Activated CD8-positive, alpha-beta T cell treated with anti-CD3 and anti-CD28 coated beads, Interleukin-2, amount 10 ng/mL, durations not matched to agents 7 days and 5 days (primary cell): ENCODE results near the gene POMT1. TPM values are rescaled to one million over a fixed set of nuclear protein-coding genes. Genes with fewer than 3 reads are reported as not detected.

Experiments
- ATAC-seq: fragments of 150-1000 bp; cut with Tn5 transposase; one replicate; pipeline ENCODE4 v1.10.0; 2021; ENCODE audit warnings: moderate library complexity
- CTCF ChIA-PET: fragments of 350-600 bp; sonication (Branson Sonifier 250); formaldehyde crosslinking; loops from one replicate; lab custom pipeline; 2021; ENCODE audit warnings: antibody characterized with exemption; lab: Charles Lee
- POLR2A ChIA-PET: fragments of 350-600 bp; sonication (Branson Sonifier 250); formaldehyde crosslinking; loops from one replicate; lab custom pipeline; 2021; ENCODE audit warnings: antibody characterized with exemption; lab: Charles Lee
- DNase-seq: peaks from one replicate; pipeline ENCODE4 v3.0.0-alpha.2; 2020
- H3K27ac Mint-ChIP-seq: one replicate; pipeline ENCODE4 v1.8.0; 2021; ENCODE audit warnings: mild to moderate bottlenecking, mixed read lengths
- H3K27me3 Mint-ChIP-seq: one replicate; pipeline ENCODE4 v1.8.0; 2021; ENCODE audit warnings: low read depth, mixed read lengths
- H3K36me3 Mint-ChIP-seq: one replicate; pipeline ENCODE4 v1.8.0; 2021; ENCODE audit warnings: low read depth, mixed read lengths
- H3K4me1 Mint-ChIP-seq: one replicate; pipeline ENCODE4 v1.8.0; 2021; ENCODE audit warnings: low read depth, mixed read lengths
- H3K4me3 Mint-ChIP-seq: one replicate; pipeline ENCODE4 v1.8.0; 2021; ENCODE audit warnings: mild to moderate bottlenecking, mixed read lengths
- H3K9me3 Mint-ChIP-seq: one replicate; pipeline ENCODE4 v1.8.0; 2022; ENCODE audit warnings: mixed read lengths; ENCODE audit not compliant: insufficient read depth
- total RNA-seq, 2 experiments: library from RNA; stranded (reverse); gene quantifications; one replicate each; pipeline ENCODE4 v1.2.3, GENCODE V29; 2021

The POMT1 gene
- total RNA-seq, 2 experiments from 2014 or later, result 34.4 to 39.2 TPM

DNA sequence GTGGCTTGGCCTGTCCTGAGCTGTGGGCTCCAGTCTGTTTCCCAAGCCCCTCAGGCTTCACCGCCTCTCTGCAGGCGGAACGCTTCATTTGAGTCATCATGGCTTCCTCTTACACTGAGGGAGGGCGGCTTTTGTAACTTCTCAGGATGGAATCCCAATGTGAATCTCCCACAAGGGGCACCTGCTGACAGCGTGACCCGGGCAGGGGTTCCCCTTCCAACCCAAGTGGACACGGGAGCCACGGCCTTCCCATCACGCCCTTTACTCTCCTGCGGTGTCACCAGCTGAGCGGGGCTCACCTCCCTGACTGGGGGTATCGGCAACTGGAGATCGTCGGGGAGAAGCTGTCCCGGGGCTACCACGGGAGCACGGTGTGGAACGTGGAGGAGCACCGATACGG, 15.8 kb downstream of the POMT1 start:
- H3K4me3 Mint-ChIP-seq, result no peak overlapping the region
- CTCF ChIA-PET, result no interaction called here
- ATAC-seq, result no peak
- DNase-seq, result no peak
- H3K27ac Mint-ChIP-seq, result no peak overlapping the region
- POLR2A ChIA-PET, result no interaction called here
- H3K9me3 Mint-ChIP-seq, result no peaks in the 10 kb centered on the region
- H3K36me3 Mint-ChIP-seq, result peaks cover 43% of the 10 kb centered on the region
- H3K27me3 Mint-ChIP-seq, result no peaks in the 10 kb centered on the region
- no peaks in the 10 kb centered on the region for H3K4me1 Mint-ChIP-seq

DNA sequence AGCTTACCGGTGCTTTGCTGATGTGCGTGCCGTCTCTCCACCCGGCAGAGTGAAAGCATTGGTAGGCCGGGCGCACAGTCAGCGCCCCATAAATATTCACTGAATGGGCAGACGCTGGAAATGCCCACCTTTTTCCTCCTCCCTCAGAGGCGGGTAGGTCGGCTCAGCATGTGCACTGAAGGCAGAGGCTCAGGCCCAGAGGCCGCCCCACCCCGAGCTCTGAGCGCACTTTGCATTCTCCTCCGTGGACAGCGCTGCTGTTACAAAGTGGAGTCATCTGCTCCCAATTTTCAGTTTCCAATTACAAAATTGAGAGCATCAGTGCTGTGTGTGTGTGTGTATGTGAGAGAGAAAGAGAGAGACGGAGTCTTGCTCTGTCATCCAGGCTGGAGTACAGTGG, 17.8 kb downstream of the POMT1 start:
- H3K27ac Mint-ChIP-seq, result no peak overlapping the region
- peaks cover 51% of the 10 kb centered on the region for H3K36me3 Mint-ChIP-seq
- no peak overlapping the region for H3K4me3 Mint-ChIP-seq
- DNase-seq (no peak), ATAC-seq (no peak)
- no peaks in the 10 kb centered on the region for H3K4me1 Mint-ChIP-seq
- ChIA-PET CTCF (no interaction called here), POLR2A (interaction anchor here (1.0 kb wide), 1 partner anchor 36 kb away, joined by 3 read pairs; no protein-coding TSS in a partner anchor)
- H3K27me3 Mint-ChIP-seq, result no peaks in the 10 kb centered on the region
- H3K9me3 Mint-ChIP-seq, result no peaks in the 10 kb centered on the region

DNA sequence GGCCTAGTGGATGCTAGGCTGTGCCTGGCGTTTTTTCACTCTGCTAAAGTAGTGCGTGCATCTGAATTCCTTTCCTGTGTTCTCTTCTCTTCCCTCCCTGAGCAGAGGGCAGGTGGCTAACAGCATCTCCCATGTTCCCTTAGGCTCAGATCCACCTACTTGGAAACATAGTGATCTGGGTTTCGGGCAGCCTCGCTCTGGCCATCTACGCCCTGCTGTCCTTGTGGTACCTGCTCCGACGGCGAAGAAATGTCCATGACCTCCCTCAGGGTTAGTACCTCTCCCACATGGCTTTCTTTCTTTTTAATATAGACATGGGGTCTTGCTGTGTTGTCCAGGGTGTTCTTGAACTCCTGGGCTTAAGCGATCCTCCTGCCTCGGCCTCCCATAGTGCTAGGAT, 18.5 kb downstream of the POMT1 start:
- POLR2A ChIA-PET, result no interaction called here
- Mint-ChIP-seq H3K4me1 (no peaks in the 10 kb centered on the region), H3K36me3 (peaks cover 57% of the 10 kb centered on the region), H3K27me3 (no peaks in the 10 kb centered on the region), H3K9me3 (no peaks in the 10 kb centered on the region), H3K4me3 (no peak overlapping the region), H3K27ac (no peak overlapping the region)
- DNase-seq, result no peak
- no peak for ATAC-seq
- CTCF ChIA-PET, result no interaction called here

DNA sequence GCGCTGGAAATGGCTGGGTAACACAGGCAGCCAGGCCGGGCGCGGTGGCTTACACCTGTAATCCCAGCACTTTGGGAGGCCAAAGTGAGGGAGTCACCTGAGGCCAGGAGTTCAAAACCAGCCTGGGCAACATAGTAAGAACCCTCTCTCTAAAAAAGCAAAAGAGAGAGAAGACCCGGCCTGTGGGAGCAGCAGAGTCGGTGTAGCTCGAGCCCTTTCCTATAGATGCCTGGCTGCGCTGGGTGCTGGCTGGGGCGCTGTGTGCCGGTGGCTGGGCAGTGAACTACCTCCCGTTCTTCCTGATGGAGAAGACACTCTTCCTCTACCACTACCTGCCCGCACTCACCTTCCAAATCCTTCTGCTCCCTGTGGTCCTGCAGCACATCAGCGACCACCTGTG, 19.1 kb downstream of the POMT1 start:
- no peaks in the 10 kb centered on the region for H3K9me3 Mint-ChIP-seq
- H3K4me1 Mint-ChIP-seq, result no peaks in the 10 kb centered on the region
- DNase-seq, result no peak
- CTCF ChIA-PET, result no interaction called here
- H3K36me3 Mint-ChIP-seq, result peaks cover 63% of the 10 kb centered on the region
- POLR2A ChIA-PET, result no interaction called here
- no peaks in the 10 kb centered on the region for H3K27me3 Mint-ChIP-seq
- H3K27ac Mint-ChIP-seq, result no peak overlapping the region
- no peak for ATAC-seq
- H3K4me3 Mint-ChIP-seq, result no peak overlapping the region

DNA sequence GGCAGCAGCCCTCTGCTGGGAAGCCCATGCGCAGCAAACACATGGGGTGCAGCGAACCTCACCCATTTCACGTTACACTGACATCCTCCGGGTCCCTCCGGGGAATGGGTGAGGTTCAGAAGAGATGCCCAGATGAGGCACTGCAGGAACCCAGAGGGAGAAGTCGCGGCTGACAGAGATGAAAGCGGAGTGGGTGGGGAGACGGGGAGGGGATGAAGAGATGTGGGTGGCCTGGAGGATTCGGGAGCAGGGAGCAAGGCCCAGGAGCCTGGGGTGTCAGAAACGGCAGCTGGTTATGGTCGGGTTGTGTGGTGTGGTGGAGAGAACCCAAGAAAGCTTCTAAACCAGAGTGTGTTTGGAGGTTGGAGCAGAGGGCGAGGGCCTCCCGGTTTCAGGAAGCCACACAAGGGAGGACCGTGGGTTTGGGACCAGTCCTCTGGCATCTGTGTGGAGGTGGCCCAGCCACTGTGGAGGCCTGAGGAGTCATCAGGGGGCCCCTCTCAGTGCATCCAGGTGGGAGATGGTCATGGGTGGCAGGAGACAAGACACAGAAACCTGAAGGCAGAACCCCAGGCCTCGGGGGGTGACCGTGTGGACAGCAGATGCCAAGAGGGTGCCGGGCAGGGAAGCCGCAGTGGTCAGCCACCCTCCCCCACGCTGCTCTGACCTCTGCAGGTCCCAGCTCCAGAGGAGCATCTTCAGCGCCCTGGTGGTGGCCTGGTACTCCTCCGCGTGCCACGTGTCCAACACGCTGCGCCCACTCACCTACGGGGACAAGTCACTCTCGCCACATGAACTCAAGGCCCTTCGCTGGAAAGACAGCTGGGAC, 19.8 kb downstream of the POMT1 start:
- ChIA-PET CTCF (no interaction called here), POLR2A (no interaction called here)
- H3K27me3 Mint-ChIP-seq, result no peaks in the 10 kb centered on the region
- H3K4me1 Mint-ChIP-seq, result no peaks in the 10 kb centered on the region
- ATAC-seq (no peak), DNase-seq (no peak)
- H3K27ac Mint-ChIP-seq, result no peak overlapping the region
- no peaks in the 10 kb centered on the region for H3K9me3 Mint-ChIP-seq
- no peak overlapping the region for H3K4me3 Mint-ChIP-seq
- peaks cover 64% of the 10 kb centered on the region for H3K36me3 Mint-ChIP-seq

DNA sequence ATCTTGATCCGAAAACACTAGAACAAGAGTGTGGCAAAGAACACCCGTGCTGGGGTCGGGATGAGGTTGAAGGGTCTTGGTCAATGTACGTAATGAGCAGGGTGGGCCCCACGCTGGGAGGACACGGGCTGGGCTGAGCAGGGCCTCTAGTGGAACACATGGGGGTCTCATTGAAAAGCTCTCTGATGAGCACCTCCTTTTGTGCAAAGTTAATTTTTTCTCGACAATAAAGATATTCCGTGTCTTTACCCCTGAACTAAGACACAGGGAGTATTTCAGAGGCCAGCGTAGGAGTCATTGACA, 20.3 kb downstream of the POMT1 start:
- Mint-ChIP-seq H3K4me1 (no peaks in the 10 kb centered on the region), H3K36me3 (peaks cover 59% of the 10 kb centered on the region), H3K9me3 (no peaks in the 10 kb centered on the region), H3K27me3 (no peaks in the 10 kb centered on the region), H3K27ac (no peak overlapping the region), H3K4me3 (no peak overlapping the region)
- ChIA-PET CTCF (no interaction called here), POLR2A (no interaction called here)
- DNase-seq (no peak), ATAC-seq (no peak)

DNA sequence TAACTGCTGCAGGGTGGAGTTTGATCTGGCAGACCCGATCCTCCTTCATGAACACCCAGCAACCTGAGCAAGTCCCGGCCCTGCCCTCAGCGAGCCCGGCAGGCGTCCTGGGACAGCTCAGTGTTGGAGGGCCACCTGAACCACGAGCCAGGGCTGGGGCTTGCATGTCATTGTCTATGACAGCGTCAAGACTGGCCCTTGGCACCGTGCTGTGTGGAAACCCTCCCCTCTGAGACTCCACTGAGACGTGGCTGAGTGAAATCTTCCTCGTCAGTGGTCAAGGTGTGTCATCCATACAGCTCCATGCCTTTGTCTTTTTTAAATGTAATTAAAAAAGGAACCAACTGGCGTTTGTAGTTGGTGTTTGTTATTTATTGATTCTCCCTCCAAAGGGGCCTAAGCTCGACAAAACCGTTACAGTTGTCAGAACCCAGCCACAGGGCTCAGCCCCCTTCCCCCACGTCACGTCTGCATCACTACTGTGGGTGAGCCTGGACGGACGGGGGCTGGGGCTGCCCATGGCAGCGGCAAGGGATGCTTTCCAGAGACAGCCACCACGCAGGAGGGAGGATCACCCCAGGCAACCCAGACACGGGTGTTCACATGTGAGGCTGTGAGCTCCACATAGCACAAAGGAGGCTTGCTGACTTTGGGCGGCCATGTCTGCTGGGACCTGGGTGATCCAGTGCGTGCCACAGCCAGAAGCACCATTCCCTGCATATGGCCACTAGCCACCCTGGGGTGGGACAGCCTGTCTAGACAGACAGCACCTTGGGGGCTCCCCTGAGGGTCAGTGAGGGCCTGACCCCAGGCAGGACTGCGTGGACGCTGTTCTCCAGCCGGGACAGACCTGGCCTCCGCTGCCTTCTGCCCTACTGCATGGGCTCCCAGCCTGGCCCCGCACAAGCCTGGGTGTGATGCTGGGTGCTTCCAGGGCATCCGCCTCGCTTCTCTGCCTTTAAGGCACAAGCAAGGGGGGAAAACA, 21.0 kb downstream of the POMT1 start:
- DNase-seq, result no peak
- H3K27me3 Mint-ChIP-seq, result no peaks in the 10 kb centered on the region
- no peaks in the 10 kb centered on the region for H3K9me3 Mint-ChIP-seq
- CTCF ChIA-PET, result no interaction called here
- no peak overlapping the region for H3K4me3 Mint-ChIP-seq
- peaks cover 61% of the 10 kb centered on the region for H3K36me3 Mint-ChIP-seq
- POLR2A ChIA-PET, result no interaction called here
- no peak for ATAC-seq
- no peaks in the 10 kb centered on the region for H3K4me1 Mint-ChIP-seq
- no peak overlapping the region for H3K27ac Mint-ChIP-seq

DNA sequence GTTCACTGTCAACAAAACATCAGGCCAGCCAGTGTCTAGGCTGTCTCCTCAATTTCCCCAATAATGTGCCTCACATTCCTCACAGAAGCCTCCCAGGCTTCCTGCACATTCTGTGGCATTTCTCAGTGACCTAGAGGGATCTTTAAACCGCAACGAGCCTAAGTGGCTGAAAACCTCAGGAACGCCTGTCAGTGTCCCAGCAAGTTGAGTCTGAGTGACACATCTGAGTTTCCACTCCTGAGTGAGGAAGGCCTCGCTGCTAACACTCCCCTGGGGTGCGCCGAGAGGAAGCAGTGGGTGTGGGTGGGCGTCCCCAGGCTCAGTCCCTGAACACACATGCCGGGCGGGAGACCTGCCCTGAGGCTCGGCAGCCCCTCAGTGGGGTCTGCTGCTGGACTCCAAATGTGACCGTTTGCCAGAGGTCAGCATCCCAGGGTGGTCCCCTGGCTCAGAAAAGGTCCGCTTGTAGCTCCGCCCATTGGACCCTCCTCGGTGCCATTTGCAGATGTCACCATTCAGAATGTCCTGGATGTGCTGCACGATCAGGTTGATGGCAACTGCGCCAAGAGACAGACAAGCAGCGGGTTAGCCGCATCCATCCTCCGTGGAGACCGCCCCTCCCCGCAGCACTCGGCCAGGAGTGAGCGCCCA, 22.1 kb downstream of the POMT1 start:
- Mint-ChIP-seq H3K9me3 (no peaks in the 10 kb centered on the region), H3K27me3 (no peaks in the 10 kb centered on the region), H3K4me3 (no peak overlapping the region), H3K27ac (no peak overlapping the region), H3K36me3 (peaks cover 60% of the 10 kb centered on the region), H3K4me1 (peaks cover 5% of the 10 kb centered on the region)
- ATAC-seq (no peak), DNase-seq (no peak)
- CTCF ChIA-PET, result no interaction called here
- POLR2A ChIA-PET, result no interaction called here

DNA sequence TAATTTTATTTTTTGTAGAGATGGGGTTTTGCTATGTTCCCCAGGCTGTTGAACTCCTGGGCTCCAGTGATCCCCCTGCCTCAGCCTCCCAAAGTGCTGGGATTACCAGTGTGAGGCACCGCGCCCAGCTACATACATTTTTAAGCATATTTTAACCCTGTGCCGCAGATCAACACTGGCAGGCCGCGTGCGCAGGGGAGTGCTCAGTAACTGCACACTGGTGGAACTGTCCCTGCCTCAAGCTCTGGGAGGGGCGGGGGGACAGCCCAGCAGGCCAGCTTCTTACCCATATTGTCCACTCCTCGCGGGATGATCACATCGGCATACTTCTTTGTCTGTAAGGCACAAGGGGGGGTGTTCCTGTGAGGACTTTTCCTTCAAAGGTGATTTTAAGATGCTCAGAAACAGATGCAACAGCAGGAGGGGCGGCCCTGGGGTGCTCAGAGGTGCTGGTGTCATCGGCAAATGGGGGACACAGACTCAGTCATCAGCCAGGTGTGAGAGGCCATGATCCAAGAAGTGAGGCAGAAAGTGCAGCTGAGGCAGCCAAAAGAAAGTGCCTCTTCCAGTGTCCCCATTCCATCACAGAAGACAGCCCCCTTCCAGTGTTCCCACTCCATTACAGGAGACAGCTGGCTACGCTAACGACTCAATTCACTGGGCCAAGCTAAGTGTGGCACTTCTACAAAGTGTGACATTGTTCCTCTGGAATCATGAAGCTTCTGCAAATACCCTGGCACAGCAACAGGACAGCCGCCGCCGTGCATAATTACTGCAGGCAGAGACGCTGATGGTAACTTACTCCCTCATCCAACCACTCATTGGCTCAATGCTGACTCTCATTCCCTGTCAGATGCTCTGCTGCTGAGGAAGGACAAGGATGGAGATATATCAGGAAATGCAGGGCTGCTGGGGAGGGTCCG, 23.2 kb downstream of the POMT1 start:
- ATAC-seq, result no peak
- POLR2A ChIA-PET, result no interaction called here
- Mint-ChIP-seq H3K27me3 (no peaks in the 10 kb centered on the region), H3K4me3 (no peak overlapping the region), H3K4me1 (peaks cover 12% of the 10 kb centered on the region), H3K27ac (no peak overlapping the region), H3K9me3 (no peaks in the 10 kb centered on the region), H3K36me3 (peaks cover 56% of the 10 kb centered on the region)
- DNase-seq, result no peak
- CTCF ChIA-PET, result no interaction called here

DNA sequence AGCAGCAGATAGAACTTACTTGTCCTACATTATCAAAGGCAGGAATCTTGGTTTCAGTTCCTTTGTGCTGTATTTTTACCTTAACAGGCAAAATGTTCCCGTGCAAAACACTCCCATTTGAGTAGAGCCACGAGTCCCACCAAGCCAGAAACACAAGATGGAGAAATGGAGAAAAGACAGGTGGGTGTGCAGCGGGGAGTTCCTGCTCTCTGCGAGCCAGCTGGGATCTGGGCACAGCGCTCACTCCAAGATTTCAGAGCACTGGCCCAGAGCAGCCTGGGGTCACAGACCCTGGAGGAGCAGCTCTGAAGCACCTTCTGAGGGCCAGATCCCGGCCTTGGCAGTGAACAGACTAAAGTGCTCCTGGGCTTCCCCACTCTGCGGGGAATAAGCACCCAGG, 25.5 kb downstream of the POMT1 start:
- Mint-ChIP-seq H3K27ac (no peak overlapping the region), H3K36me3 (peaks cover 47% of the 10 kb centered on the region), H3K9me3 (no peaks in the 10 kb centered on the region), H3K27me3 (no peaks in the 10 kb centered on the region), H3K4me3 (peak overlapping the region; percentile 43), H3K4me1 (peaks cover 16% of the 10 kb centered on the region)
- ChIA-PET POLR2A (interaction anchor here (0.6 kb wide), 1 partner anchor 227 kb away, joined by 3 read pairs; no protein-coding TSS in a partner anchor), CTCF (no interaction called here)
- DNase-seq (no peak), ATAC-seq (no peak)

DNA sequence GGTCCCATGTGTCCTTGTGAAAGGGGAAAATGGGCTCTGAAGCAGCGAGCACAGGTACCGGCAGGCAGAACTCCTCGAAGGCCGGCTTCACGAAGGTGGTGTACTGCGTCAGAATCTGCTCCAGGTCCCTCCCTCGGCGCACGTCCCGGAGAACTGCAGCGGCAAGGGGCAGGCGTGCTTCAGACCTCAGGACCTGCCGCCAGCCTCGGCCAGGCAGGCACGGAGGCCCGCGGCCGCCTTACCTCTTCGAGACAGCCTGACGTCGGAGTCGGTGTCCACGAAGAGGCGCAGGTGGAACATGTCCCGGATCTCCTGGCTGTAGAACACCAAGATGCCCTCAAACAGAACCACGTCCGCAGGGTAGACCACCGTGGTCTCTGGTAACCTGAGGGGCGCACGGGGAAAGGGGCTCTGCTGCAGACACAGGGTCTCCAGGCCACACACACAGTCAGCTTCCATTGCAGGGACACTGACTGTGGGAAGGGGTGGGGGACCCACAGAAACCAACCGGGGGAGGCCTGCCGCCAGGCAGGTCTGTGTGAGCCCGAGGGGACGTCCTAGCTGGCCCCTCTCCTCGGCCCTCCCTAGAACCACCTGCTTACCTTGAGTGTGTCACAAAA, 26.3 kb downstream of the POMT1 start:
- CTCF ChIA-PET, result no interaction called here
- H3K27ac Mint-ChIP-seq, result no peak overlapping the region
- H3K27me3 Mint-ChIP-seq, result no peaks in the 10 kb centered on the region
- POLR2A ChIA-PET, result no interaction called here
- H3K4me3 Mint-ChIP-seq, result peak overlapping the region; percentile 81
- H3K36me3 Mint-ChIP-seq, result peaks cover 42% of the 10 kb centered on the region
- no peak for ATAC-seq
- no peak for DNase-seq
- peaks cover 16% of the 10 kb centered on the region for H3K4me1 Mint-ChIP-seq
- no peaks in the 10 kb centered on the region for H3K9me3 Mint-ChIP-seq
